ENCODE results near the gene CACNA1I.
"Not testable (repeated sequence)": the region's sequence is repeated elsewhere in the genome, so short reads cannot be mapped to it uniquely, and the experiment has no call there.

CACNA1I gene

GRCh38 chr22:39570665-39571064 is at the start of gene CACNA1I:
CACNA1I (plus strand) TSS chr22:39570753; CDS start chr22:39570753, 0 bp downstream.
- in situ Hi-C loops (cut with HindIII; ENCODE audit: low sequenced_read_pairs) = loop anchor here (5.0 kb wide), 2 partner anchors 42 to 432 kb away; no protein-coding TSS in a partner anchor

- in situ Hi-C loops (cut with HindIII; ENCODE audit: low sequenced_read_pairs) = not testable (repeated sequence)
Observed at GRCh38 chr22:39521106-39521885, 49.3 kb upstream of the CACNA1I start.

- in situ Hi-C loops (cut with HindIII; ENCODE audit: low sequenced_read_pairs) = not testable (repeated sequence)
Observed at GRCh38 chr22:39522091-39522490, 48.5 kb upstream of the CACNA1I start.

- in situ Hi-C loops (cut with HindIII; ENCODE audit: low sequenced_read_pairs) = no loop called here
Observed at GRCh38 chr22:39522567-39523300, 47.8 kb upstream of the CACNA1I start.

GRCh38 chr22:39524089-39524752 is 46.3 kb upstream of the CACNA1I start:
- in situ Hi-C loops (cut with HindIII; ENCODE audit: low sequenced_read_pairs) = no loop called here

- in situ Hi-C loops (cut with HindIII; ENCODE audit: low sequenced_read_pairs) = no loop called here
Observed at GRCh38 chr22:39524753-39525657, 45.5 kb upstream of the CACNA1I start.

- in situ Hi-C loops (cut with HindIII; ENCODE audit: low sequenced_read_pairs) = no loop called here
Observed at GRCh38 chr22:39525658-39525975, 44.9 kb upstream of the CACNA1I start.

- in situ Hi-C loops (cut with HindIII; ENCODE audit: low sequenced_read_pairs) = no loop called here
Observed at GRCh38 chr22:39526736-39527171, 43.8 kb upstream of the CACNA1I start.

- in situ Hi-C loops (cut with HindIII; ENCODE audit: low sequenced_read_pairs) = no loop called here
Observed at GRCh38 chr22:39527481-39527961, 43.0 kb upstream of the CACNA1I start.

GRCh38 chr22:39528080-39528661 is 42.4 kb upstream of the CACNA1I start:
- in situ Hi-C loops (cut with HindIII; ENCODE audit: low sequenced_read_pairs) = no loop called here

GRCh38 chr22:39528681-39529486 is 41.7 kb upstream of the CACNA1I start:
- in situ Hi-C loops (cut with HindIII; ENCODE audit: low sequenced_read_pairs) = no loop called here

GRCh38 chr22:39529487-39529851 is 41.1 kb upstream of the CACNA1I start:
- in situ Hi-C loops (cut with HindIII; ENCODE audit: low sequenced_read_pairs) = no loop called here

GRCh38 chr22:39530116-39530515 is 40.4 kb upstream of the CACNA1I start:
- in situ Hi-C loops (cut with HindIII; ENCODE audit: low sequenced_read_pairs) = loop anchor here (10.0 kb wide), 1 partner anchor 475 kb away; no protein-coding TSS in a partner anchor

- in situ Hi-C loops (cut with HindIII; ENCODE audit: low sequenced_read_pairs) = loop anchor here (10.0 kb wide), 1 partner anchor 474 kb away; no protein-coding TSS in a partner anchor
Observed at GRCh38 chr22:39530692-39531331, 39.7 kb upstream of the CACNA1I start.

- in situ Hi-C loops (cut with HindIII; ENCODE audit: low sequenced_read_pairs) = loop anchor here (10.0 kb wide), 1 partner anchor 472 kb away; no protein-coding TSS in a partner anchor
Observed at GRCh38 chr22:39532215-39533073, 38.1 kb upstream of the CACNA1I start, which contains the start of gene RPS19BP1. RPS19BP1 (minus strand) TSS chr22:39532748; CDS start chr22:39532738, 10 bp downstream.

GRCh38 chr22:39534092-39534506 is 36.5 kb upstream of the CACNA1I start:
- in situ Hi-C loops (cut with HindIII; ENCODE audit: low sequenced_read_pairs) = loop anchor here (10.0 kb wide), 1 partner anchor 471 kb away; no protein-coding TSS in a partner anchor
